ENCODE measurements around the gene COX6A2. TPM values are rescaled to one million over a fixed set of nuclear protein-coding genes. Genes with fewer than 3 reads are reported as not detected.

COX6A2 gene
- total and polyA plus RNA-seq, 5 donors from 2014 or later: not detected

GRCh38 chr16:31397701-31398100, 30.5 kb downstream of the COX6A2 start:
- Mint-ChIP-seq H3K4me1 (peaks cover 0 to 4% (median 1%) of the 10 kb centered on the region in 4 donors), H3K9me3 (peaks cover 0 to 9% (median 2%) of the 10 kb centered on the region in 7 donors), H3K4me3 (no peak overlapping the region), H3K27me3 (peaks cover 4% of the 10 kb centered on the region), H3K36me3 (no peaks in the 10 kb centered on the region), H3K27ac (no peak overlapping the region)
- H3K9me3 ChIP-seq (ENCODE audit: control insufficient read depth in 2 of 2, low read length in 2 of 2): peaks cover 0 to 6% of the 10 kb centered on the region in 2 experiments
- DNase-seq (no peak), ATAC-seq (ENCODE audit: low read depth in 2 of 2) (no peak)
- no peak overlapping the region for H3K27ac ChIP-seq (ENCODE audit: insufficient read depth, low read length, poor library complexity, severe bottlenecking)
- H3K36me3 ChIP-seq (ENCODE audit: control insufficient read depth, insufficient read depth, low read length): no peaks in the 10 kb centered on the region
- H3K27me3 ChIP-seq (ENCODE audit: control insufficient read depth, insufficient read depth, low read length): no peaks in the 10 kb centered on the region
- no peak overlapping the region for H3K4me3 ChIP-seq (ENCODE audit: low read depth, low read length)
- no peaks in the 10 kb centered on the region for H3K4me1 ChIP-seq (ENCODE audit: control insufficient read depth, insufficient read depth, low read length, poor library complexity, severe bottlenecking)

- Histone ChIP-seq H3K27me3 (ENCODE audit: control insufficient read depth, insufficient read depth, low read length) (no peaks in the 10 kb centered on the region), H3K27ac (ENCODE audit: insufficient read depth, low read length, poor library complexity, severe bottlenecking) (no peak overlapping the region), H3K36me3 (ENCODE audit: control insufficient read depth, insufficient read depth, low read length) (no peaks in the 10 kb centered on the region), H3K9me3 (ENCODE audit: control insufficient read depth in 2 of 2, low read length in 2 of 2) (peaks cover 0 to 6% of the 10 kb centered on the region in 2 experiments), H3K4me1 (ENCODE audit: control insufficient read depth, insufficient read depth, low read length, poor library complexity, severe bottlenecking) (no peaks in the 10 kb centered on the region), H3K4me3 (ENCODE audit: low read depth, low read length) (no peak overlapping the region)
- peaks cover 8% of the 10 kb centered on the region for H3K27me3 Mint-ChIP-seq
- DNase-seq (no peak), ATAC-seq (ENCODE audit: low read depth in 2 of 2) (no peak)
- no peak overlapping the region for H3K27ac Mint-ChIP-seq
- no peaks in the 10 kb centered on the region for H3K36me3 Mint-ChIP-seq
- peaks cover 0 to 9% (median 2%) of the 10 kb centered on the region in 7 donors for H3K9me3 Mint-ChIP-seq
- H3K4me1 Mint-ChIP-seq: peaks cover 0 to 4% (median 1%) of the 10 kb centered on the region in 4 donors
- H3K4me3 Mint-ChIP-seq: no peak overlapping the region
These were observed 31.0 kb downstream of the COX6A2 start for GRCh38 chr16:31397096-31397660.

GRCh38 chr16:31395647-31396046, 32.5 kb downstream of the COX6A2 start:
- no peak for ATAC-seq (ENCODE audit: low read depth in 2 of 2)
- H3K36me3 Mint-ChIP-seq: no peaks in the 10 kb centered on the region
- H3K36me3 ChIP-seq (ENCODE audit: control insufficient read depth, insufficient read depth, low read length): no peaks in the 10 kb centered on the region
- no peaks in the 10 kb centered on the region for H3K4me1 ChIP-seq (ENCODE audit: control insufficient read depth, insufficient read depth, low read length, poor library complexity, severe bottlenecking)
- no peak overlapping the region for H3K27ac ChIP-seq (ENCODE audit: insufficient read depth, low read length, poor library complexity, severe bottlenecking)
- H3K27me3 ChIP-seq (ENCODE audit: control insufficient read depth, insufficient read depth, low read length): no peaks in the 10 kb centered on the region
- peaks cover 0 to 4% (median 1%) of the 10 kb centered on the region in 4 donors for H3K4me1 Mint-ChIP-seq
- DNase-seq: no peak
- H3K9me3 ChIP-seq (ENCODE audit: control insufficient read depth in 2 of 2, low read length in 2 of 2): peaks cover 0 to 6% of the 10 kb centered on the region in 2 experiments
- no peak overlapping the region for H3K27ac Mint-ChIP-seq
- no peak overlapping the region for H3K4me3 ChIP-seq (ENCODE audit: low read depth, low read length)
- no peak overlapping the region for H3K4me3 Mint-ChIP-seq
- peaks cover 0 to 9% (median 2%) of the 10 kb centered on the region in 7 donors for H3K9me3 Mint-ChIP-seq
- H3K27me3 Mint-ChIP-seq: peaks cover 11% of the 10 kb centered on the region

GRCh38 chr16:31393056-31393455, 35.1 kb downstream of the COX6A2 start, which contains the start of gene ITGAD:
ITGAD (plus strand) TSS chr16:31393335; CDS start chr16:31393361, 26 bp downstream.
- Histone ChIP-seq H3K4me3 (ENCODE audit: low read depth, low read length) (no peak within 1 kb of the TSS), H3K27ac (ENCODE audit: insufficient read depth, low read length, poor library complexity, severe bottlenecking) (no peak within 1 kb of the TSS), H3K36me3 (ENCODE audit: control insufficient read depth, insufficient read depth, low read length) (no peaks in the 10 kb centered on the region), H3K4me1 (ENCODE audit: control insufficient read depth, insufficient read depth, low read length, poor library complexity, severe bottlenecking) (no peaks in the 10 kb centered on the region), H3K27me3 (ENCODE audit: control insufficient read depth, insufficient read depth, low read length) (no peaks in the 10 kb centered on the region), H3K9me3 (ENCODE audit: control insufficient read depth in 2 of 2, low read length in 2 of 2) (no peaks in the 10 kb centered on the region)
- ATAC-seq (ENCODE audit: low read depth in 2 of 2) (no peak), DNase-seq (no peak)
- Mint-ChIP-seq H3K4me3 (no peak within 1 kb of the TSS), H3K27ac (peak within 1 kb of the TSS in 1 of 3 donors; percentile 7), H3K9me3 (no peaks in the 10 kb centered on the region), H3K4me1 (no peaks in the 10 kb centered on the region), H3K36me3 (no peaks in the 10 kb centered on the region), H3K27me3 (peaks cover 21% of the 10 kb centered on the region)

- Mint-ChIP-seq H3K4me1 (peaks cover 0 to 2% (median under 1%) of the 10 kb centered on the region in 4 donors), H3K9me3 (no peaks in the 10 kb centered on the region), H3K4me3 (no peak overlapping the region), H3K36me3 (no peaks in the 10 kb centered on the region), H3K27me3 (peaks cover 21% of the 10 kb centered on the region), H3K27ac (no peak overlapping the region)
- H3K4me3 ChIP-seq (ENCODE audit: low read depth, low read length): no peak overlapping the region
- H3K27me3 ChIP-seq (ENCODE audit: control insufficient read depth, insufficient read depth, low read length): peaks cover 2% of the 10 kb centered on the region
- DNase-seq: no peak
- H3K27ac ChIP-seq (ENCODE audit: insufficient read depth, low read length, poor library complexity, severe bottlenecking): no peak overlapping the region
- ATAC-seq (ENCODE audit: low read depth in 2 of 2): no peak
- H3K36me3 ChIP-seq (ENCODE audit: control insufficient read depth, insufficient read depth, low read length): no peaks in the 10 kb centered on the region
- no peaks in the 10 kb centered on the region for H3K4me1 ChIP-seq (ENCODE audit: control insufficient read depth, insufficient read depth, low read length, poor library complexity, severe bottlenecking)
- H3K9me3 ChIP-seq (ENCODE audit: control insufficient read depth in 2 of 2, low read length in 2 of 2): no peaks in the 10 kb centered on the region
These were observed 37.6 kb downstream of the COX6A2 start for GRCh38 chr16:31390504-31391041.

GRCh38 chr16:31388535-31388934, 39.6 kb downstream of the COX6A2 start:
- ATAC-seq (ENCODE audit: low read depth in 2 of 2): no peak

GRCh38 chr16:31386157-31386984, 41.8 kb downstream of the COX6A2 start:
- Histone ChIP-seq H3K36me3 (ENCODE audit: control insufficient read depth, insufficient read depth, low read length) (no peaks in the 10 kb centered on the region), H3K27ac (ENCODE audit: insufficient read depth, low read length, poor library complexity, severe bottlenecking) (no peak overlapping the region), H3K9me3 (ENCODE audit: control insufficient read depth in 2 of 2, low read length in 2 of 2) (no peaks in the 10 kb centered on the region), H3K4me3 (ENCODE audit: low read depth, low read length) (no peak overlapping the region), H3K4me1 (ENCODE audit: control insufficient read depth, insufficient read depth, low read length, poor library complexity, severe bottlenecking) (no peaks in the 10 kb centered on the region), H3K27me3 (ENCODE audit: control insufficient read depth, insufficient read depth, low read length) (peaks cover 2% of the 10 kb centered on the region)
- Mint-ChIP-seq H3K9me3 (no peaks in the 10 kb centered on the region), H3K27ac (no peak overlapping the region), H3K4me3 (no peak overlapping the region), H3K27me3 (peaks cover 9% of the 10 kb centered on the region), H3K4me1 (peaks cover 0 to 2% (median under 1%) of the 10 kb centered on the region in 4 donors), H3K36me3 (no peaks in the 10 kb centered on the region)
- ATAC-seq (ENCODE audit: low read depth in 2 of 2): peak; percentile 20 to 34
- peak in 1 of 3 donors; percentile 19 for DNase-seq

More at GRCh38 chr16:31388535-31388934, 39.6 kb downstream of the COX6A2 start:
- H3K9me3 Mint-ChIP-seq: no peaks in the 10 kb centered on the region
- DNase-seq: no peak
- Histone ChIP-seq H3K4me1 (ENCODE audit: control insufficient read depth, insufficient read depth, low read length, poor library complexity, severe bottlenecking) (no peaks in the 10 kb centered on the region), H3K9me3 (ENCODE audit: control insufficient read depth in 2 of 2, low read length in 2 of 2) (no peaks in the 10 kb centered on the region), H3K27me3 (ENCODE audit: control insufficient read depth, insufficient read depth, low read length) (peaks cover 2% of the 10 kb centered on the region), H3K36me3 (ENCODE audit: control insufficient read depth, insufficient read depth, low read length) (no peaks in the 10 kb centered on the region), H3K27ac (ENCODE audit: insufficient read depth, low read length, poor library complexity, severe bottlenecking) (no peak overlapping the region), H3K4me3 (ENCODE audit: low read depth, low read length) (no peak overlapping the region)
- H3K27ac Mint-ChIP-seq: no peak overlapping the region
- no peaks in the 10 kb centered on the region for H3K36me3 Mint-ChIP-seq
- H3K27me3 Mint-ChIP-seq: peaks cover 17% of the 10 kb centered on the region
- H3K4me3 Mint-ChIP-seq: no peak overlapping the region
- H3K4me1 Mint-ChIP-seq: peaks cover 0 to 2% (median under 1%) of the 10 kb centered on the region in 4 donors
